T-helper 2 cell (primary cell): ENCODE data around the gene CCER1.

Source experiments
- DNase-seq, 5 experiments: peaks; one replicate each; pipeline versions ENCODE4 v3.0.0 to v3.0.0-alpha.2; 2012 to 2022

Gene CCER1

GRCh38 chr12:90916516-90916915, 38.5 kb downstream of the CCER1 start:
- DNase-seq, result no peak

- no peak for DNase-seq
Observed at GRCh38 chr12:90915353-90915752, 39.6 kb downstream of the CCER1 start.

GRCh38 chr12:90910958-90911357, 44.0 kb downstream of the CCER1 start:
- no peak for DNase-seq

- DNase-seq, result no peak
Observed at GRCh38 chr12:90909069-90909770, 45.8 kb downstream of the CCER1 start.

GRCh38 chr12:90908465-90908864, 46.5 kb downstream of the CCER1 start:
- no peak for DNase-seq

GRCh38 chr12:90905691-90906370, 49.1 kb downstream of the CCER1 start:
- no peak for DNase-seq

GRCh38 chr12:90902596-90902995, 52.4 kb downstream of the CCER1 start:
- no peak for DNase-seq
